C4-2B (cell line): ENCODE measurements around the gene GRB10.

ENCODE experiments used
- ZFX ChIP-seq: fragments of 450-650 bp; IDR thresholded peaks from 2 replicates; pipeline ENCODE4 v1.6.1; 2017
- TF ChIP-seq, protein P1 (sequence below): fragments of 450-650 bp; conservative IDR thresholded peaks from 2 replicates; pipeline ENCODE4 v1.5.1; 2017; ENCODE audit warnings: mild to moderate bottlenecking

- TF ChIP-seq, protein P1, sequence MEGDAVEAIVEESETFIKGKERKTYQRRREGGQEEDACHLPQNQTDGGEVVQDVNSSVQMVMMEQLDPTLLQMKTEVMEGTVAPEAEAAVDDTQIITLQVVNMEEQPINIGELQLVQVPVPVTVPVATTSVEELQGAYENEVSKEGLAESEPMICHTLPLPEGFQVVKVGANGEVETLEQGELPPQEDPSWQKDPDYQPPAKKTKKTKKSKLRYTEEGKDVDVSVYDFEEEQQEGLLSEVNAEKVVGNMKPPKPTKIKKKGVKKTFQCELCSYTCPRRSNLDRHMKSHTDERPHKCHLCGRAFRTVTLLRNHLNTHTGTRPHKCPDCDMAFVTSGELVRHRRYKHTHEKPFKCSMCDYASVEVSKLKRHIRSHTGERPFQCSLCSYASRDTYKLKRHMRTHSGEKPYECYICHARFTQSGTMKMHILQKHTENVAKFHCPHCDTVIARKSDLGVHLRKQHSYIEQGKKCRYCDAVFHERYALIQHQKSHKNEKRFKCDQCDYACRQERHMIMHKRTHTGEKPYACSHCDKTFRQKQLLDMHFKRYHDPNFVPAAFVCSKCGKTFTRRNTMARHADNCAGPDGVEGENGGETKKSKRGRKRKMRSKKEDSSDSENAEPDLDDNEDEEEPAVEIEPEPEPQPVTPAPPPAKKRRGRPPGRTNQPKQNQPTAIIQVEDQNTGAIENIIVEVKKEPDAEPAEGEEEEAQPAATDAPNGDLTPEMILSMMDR, result no peak
- TF ChIP-seq ZFX, result no peak
These were observed 106.6 kb downstream of the GRB10 start for GRCh38 chr7:50676079-50676478.
